ENCODE results near the gene CABYR.
"Not testable (repeated sequence)": the region's sequence is repeated elsewhere in the genome, so short reads cannot be mapped to it uniquely, and the experiment has no call there.

CABYR gene

DNA sequence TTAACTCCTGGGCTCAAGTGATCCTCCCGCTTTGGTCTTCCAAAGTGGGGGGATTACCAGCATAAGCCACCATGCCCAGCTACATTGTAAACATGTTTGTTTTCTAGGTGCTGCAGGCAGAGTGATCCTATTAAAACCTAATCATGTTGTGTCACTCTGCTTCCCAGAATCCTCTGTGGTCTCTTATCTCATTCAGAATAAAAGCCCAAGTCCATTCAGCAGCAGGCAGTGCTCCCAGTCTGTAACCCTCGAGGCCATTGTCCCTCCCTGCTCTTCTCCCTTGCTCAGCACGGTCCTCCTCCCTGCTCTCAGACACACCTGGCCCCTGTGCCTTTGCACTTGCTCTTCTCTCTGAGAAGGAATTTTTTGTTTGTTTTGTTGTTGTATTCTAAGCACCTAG, 11.1 kb upstream of the CABYR start:
- H3K27me3 ChIP-seq: no peaks in the 10 kb centered on the region
- peaks cover 94% of the 10 kb centered on the region for H3K36me3 ChIP-seq
- no peak overlapping the region for H3K9ac ChIP-seq
- TF ChIP-seq Cebpa-rat (IDR thresholded peaks at IDR 0.05): no peak
- no peaks in the 10 kb centered on the region; the same call in 1 of the 2 replicates for H4K20me1 ChIP-seq
- H3K27ac ChIP-seq: no peak overlapping the region
- H3K9me3 ChIP-seq: no peaks in the 10 kb centered on the region
- H3K4me3 ChIP-seq: no peak overlapping the region
- no peak overlapping the region for H3K4me2 ChIP-seq
- H3K4me1 ChIP-seq: no peaks in the 10 kb centered on the region

DNA sequence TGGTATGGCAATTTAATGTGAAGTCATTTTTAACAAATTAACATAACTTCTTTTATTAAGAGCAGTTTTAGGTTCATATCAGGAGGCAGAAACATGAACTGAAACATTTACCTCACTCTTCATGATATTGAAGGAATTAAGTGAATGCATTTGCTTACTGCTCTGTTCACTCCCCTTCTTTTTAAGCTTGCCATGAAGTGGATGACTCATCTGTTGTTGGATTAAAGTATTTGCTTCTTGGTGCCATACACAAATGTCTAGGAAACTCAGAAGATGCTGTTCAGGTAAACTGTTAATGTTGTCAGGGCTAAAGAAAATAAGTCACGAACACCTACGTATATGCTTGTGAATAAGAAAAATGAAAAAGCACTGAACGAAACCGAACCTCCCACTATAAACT, 10.2 kb upstream of the CABYR start:
- Histone ChIP-seq H3K9ac (no peak overlapping the region), H3K4me1 (no peaks in the 10 kb centered on the region), H4K20me1 (no peaks in the 10 kb centered on the region; the same call in 1 of the 2 replicates), H3K4me3 (no peak overlapping the region), H3K27me3 (no peaks in the 10 kb centered on the region), H3K9me3 (no peaks in the 10 kb centered on the region), H3K4me2 (no peak overlapping the region), H3K27ac (no peak overlapping the region), H3K36me3 (peaks cover 92% of the 10 kb centered on the region)
- TF ChIP-seq Cebpa-rat (IDR thresholded peaks at IDR 0.05): no peak

DNA sequence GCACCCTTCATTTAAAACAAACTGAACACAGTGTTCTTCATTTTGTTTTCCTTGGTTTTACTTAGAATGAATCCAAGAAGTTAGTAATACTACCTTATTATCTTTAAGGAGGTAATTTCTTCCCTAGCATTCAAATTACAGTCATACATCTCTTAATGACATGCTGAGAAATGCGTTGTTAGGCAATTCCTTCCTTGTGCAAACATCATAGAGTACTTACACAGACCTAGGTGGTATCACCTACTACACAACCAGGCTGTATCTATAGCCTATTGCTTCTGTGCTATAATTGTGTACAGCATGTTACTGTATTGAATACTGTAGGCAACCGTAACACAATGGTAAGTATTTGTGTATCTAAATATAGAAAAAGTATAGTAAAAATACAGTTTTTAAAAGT, 8.4 kb upstream of the CABYR start:
- Histone ChIP-seq H3K27me3 (no peaks in the 10 kb centered on the region), H3K9ac (no peak overlapping the region), H3K36me3 (peaks cover 88% of the 10 kb centered on the region), H3K27ac (no peak overlapping the region), H4K20me1 (no peaks in the 10 kb centered on the region; the same call in 1 of the 2 replicates), H3K4me1 (no peaks in the 10 kb centered on the region), H3K4me3 (no peak overlapping the region), H3K4me2 (no peak overlapping the region), H3K9me3 (no peaks in the 10 kb centered on the region)
- TF ChIP-seq Cebpa-rat (IDR thresholded peaks at IDR 0.05): no peak

DNA sequence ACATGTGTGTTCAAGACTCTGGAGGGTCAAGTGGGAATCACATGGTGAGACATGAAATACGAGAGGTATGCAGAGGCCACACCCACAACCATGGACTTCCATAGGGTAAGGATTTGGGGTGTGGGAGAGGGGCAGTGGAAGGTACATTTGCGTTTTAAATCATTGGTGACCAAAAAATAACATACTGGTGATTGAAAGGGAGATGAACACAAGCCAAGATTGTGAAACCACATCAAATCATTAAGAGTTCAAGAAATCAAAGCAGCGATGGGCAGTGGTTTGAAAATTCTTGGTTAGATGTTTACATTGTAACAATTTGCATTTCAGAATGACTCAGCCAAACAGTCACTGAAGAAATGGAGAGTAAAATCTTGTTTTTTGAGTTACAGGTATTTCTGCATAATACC, 1.9 kb upstream of the CABYR start:
- Histone ChIP-seq H3K9ac (no peak overlapping the region), H3K36me3 (peaks cover 40% of the 10 kb centered on the region), H3K27ac (no peak overlapping the region), H3K27me3 (no peaks in the 10 kb centered on the region), H4K20me1 (no peaks in the 10 kb centered on the region), H3K4me2 (no peak overlapping the region), H3K4me3 (no peak overlapping the region), H3K4me1 (no peaks in the 10 kb centered on the region), H3K9me3 (peaks cover 11% of the 10 kb centered on the region)
- no peak for TF ChIP-seq Cebpa-rat (IDR thresholded peaks at IDR 0.05)

DNA sequence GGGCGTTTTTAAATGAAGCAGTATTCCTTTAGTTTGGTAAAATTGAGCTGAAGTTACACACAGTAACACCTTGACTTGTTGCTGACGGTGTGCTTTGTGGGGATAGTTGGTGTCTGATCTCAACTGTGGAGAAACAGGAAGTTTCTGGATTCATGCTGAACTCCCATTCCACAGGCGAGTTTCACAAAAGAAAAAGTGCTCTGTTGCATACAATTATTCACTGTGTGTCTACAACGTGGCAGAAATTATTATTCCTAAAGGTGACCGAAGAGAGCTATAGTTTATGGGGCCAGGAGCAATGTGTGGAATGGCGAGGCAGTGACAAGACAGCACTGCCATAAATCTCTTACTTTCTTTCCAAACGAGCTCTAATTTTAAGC, 463 bp upstream of the CABYR start:
- no peak overlapping the region for H3K4me3 ChIP-seq
- H3K4me2 ChIP-seq: no peak overlapping the region
- no peak for TF ChIP-seq Cebpa-rat (IDR thresholded peaks at IDR 0.05)
- H3K27ac ChIP-seq: no peak overlapping the region
- peaks cover 11% of the 10 kb centered on the region for H3K9me3 ChIP-seq
- H4K20me1 ChIP-seq: no peaks in the 10 kb centered on the region
- H3K36me3 ChIP-seq: peaks cover 26% of the 10 kb centered on the region
- H3K4me1 ChIP-seq: no peaks in the 10 kb centered on the region
- no peaks in the 10 kb centered on the region for H3K27me3 ChIP-seq
- no peak overlapping the region for H3K9ac ChIP-seq

DNA sequence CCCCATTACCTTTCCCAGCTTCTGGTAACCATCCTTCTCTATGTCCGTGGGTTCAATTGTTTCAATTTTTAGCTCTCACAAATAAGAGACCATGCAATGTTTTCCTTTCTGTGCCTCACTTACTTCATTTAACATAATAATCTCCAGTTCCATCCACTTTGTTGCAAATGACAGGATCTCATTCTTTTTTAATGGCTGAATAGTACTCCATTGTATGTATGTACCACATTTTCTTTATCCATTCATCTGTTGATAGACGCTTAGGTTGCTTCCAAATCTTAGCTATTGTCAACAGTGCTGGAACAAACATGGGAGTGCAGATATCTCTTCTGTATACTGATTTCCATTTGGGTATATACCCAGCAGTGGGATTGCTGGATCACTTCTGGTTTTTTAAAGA, 1.8 kb downstream of the CABYR start:
- no peak for TF ChIP-seq Cebpa-rat (IDR thresholded peaks at IDR 0.05)

DNA sequence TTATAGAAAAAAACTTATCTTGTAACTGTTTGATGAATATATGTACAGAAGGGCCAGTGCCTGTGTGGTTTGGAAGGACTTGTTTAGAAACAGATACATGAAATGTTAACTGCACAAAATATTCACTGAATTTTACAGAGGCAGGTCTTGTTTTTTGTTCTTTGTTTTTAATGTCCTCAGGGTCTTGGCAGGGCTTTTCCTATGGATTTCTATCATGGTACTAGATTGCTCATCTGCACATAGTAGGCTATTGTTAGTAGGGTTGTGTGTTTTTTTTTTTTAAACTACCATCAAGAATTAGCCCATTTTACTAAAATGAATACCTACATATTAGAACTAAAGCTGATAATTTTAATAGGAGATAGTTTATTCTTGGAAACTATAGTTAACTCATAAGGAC, 3.5 kb downstream of the CABYR start:
- Histone ChIP-seq H3K4me2 (no peak overlapping the region), H3K4me3 (no peak overlapping the region), H3K4me1 (no peaks in the 10 kb centered on the region), H3K27ac (no peak overlapping the region), H3K27me3 (no peaks in the 10 kb centered on the region), H3K36me3 (no peaks in the 10 kb centered on the region), H4K20me1 (no peaks in the 10 kb centered on the region), H3K9me3 (peaks cover 11% of the 10 kb centered on the region), H3K9ac (no peak overlapping the region)
- TF ChIP-seq Cebpa-rat (IDR thresholded peaks at IDR 0.05): no peak

More for the DNA sequence above, 1.8 kb downstream of the CABYR start:
- no peaks in the 10 kb centered on the region for H3K4me1 ChIP-seq
- no peaks in the 10 kb centered on the region for H4K20me1 ChIP-seq
- H3K27me3 ChIP-seq: no peaks in the 10 kb centered on the region
- H3K4me2 ChIP-seq: no peak overlapping the region
- H3K9me3 ChIP-seq: peaks cover 11% of the 10 kb centered on the region
- no peak overlapping the region for H3K9ac ChIP-seq
- H3K27ac ChIP-seq: no peak overlapping the region
- no peak overlapping the region for H3K4me3 ChIP-seq
- peaks cover 11% of the 10 kb centered on the region; the same call in 1 of the 2 replicates for H3K36me3 ChIP-seq

DNA sequence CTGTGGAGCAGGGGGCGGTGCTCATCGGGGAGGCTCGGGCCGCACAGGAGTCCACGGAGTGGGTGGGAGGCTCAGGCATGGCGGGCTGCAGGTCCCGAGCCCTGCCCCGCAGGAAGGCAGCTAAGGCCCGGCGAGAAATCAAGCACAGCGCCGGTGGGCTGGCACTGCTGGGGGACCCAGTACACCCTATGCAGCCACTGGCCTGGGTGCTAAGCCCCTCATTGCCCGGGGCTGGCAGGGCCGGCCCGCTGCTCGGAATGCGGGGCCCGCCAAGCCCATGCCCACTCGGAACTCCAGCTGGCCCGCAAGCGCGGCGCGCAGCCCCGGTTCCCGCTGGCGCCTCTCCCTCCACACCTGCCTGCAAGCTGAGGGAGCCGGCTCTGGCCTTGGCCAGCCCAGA, 10.7 kb downstream of the CABYR start:
- H3K4me2 ChIP-seq, H3K9ac ChIP-seq, H3K9me3 ChIP-seq, H3K27me3 ChIP-seq, H3K27ac ChIP-seq, H3K36me3 ChIP-seq, H4K20me1 ChIP-seq, H3K4me1 ChIP-seq, H3K4me3 ChIP-seq: not testable (repeated sequence)

DNA sequence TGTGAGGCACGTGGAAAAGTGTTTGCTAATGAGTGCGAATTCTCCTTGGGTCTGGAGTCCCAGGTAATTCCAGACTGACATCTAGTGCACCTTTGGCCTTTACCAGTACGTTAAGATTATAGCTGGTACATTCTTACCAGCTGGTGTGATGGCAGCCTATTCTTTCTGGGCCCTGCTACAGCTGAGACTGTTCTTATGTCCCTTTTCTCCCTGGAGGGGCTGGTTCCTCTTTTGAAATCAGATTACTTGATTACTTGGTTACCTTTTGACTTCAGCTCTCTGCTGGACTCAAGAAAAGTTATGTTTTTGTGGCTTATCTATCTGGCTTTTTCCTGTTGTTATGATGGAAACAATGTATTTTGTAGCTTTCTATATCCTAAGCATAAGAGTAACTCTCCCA, 14.5 kb downstream of the CABYR start:
- Histone ChIP-seq H3K4me1 (no peaks in the 10 kb centered on the region), H3K9ac (no peak overlapping the region), H3K4me3 (no peak overlapping the region), H3K36me3 (peaks cover 16% of the 10 kb centered on the region), H3K27me3 (no peaks in the 10 kb centered on the region), H3K9me3 (no peaks in the 10 kb centered on the region), H3K4me2 (no peak overlapping the region), H3K27ac (no peak overlapping the region), H4K20me1 (no peaks in the 10 kb centered on the region)
- no peak for TF ChIP-seq Cebpa-rat (IDR thresholded peaks at IDR 0.05)

DNA sequence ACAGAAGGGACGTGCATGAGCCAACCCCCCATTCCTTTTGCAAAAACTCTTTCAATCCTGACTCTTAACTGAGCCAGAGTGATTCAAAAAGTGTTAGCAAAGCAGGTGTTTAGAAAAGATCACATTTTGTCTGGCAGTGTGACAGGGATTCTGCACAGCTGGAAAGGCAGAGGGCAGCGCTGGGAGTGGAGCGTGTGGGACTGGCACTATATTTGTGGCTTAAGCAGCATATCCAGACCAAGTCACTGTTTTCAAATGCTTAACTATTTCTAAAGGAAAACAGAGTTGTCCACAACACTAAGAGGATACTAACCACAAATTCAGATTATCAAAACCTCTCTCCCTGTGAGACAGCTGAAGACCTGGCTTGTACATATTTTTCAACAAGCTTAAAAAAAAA, 19.0 kb downstream of the CABYR start:
- no peak overlapping the region for H3K4me2 ChIP-seq
- H3K27ac ChIP-seq: no peak overlapping the region
- H3K9ac ChIP-seq: no peak overlapping the region
- H3K36me3 ChIP-seq: peaks cover 38% of the 10 kb centered on the region
- no peak for TF ChIP-seq Cebpa-rat (IDR thresholded peaks at IDR 0.05)
- H3K4me3 ChIP-seq: no peak overlapping the region
- H3K4me1 ChIP-seq: no peaks in the 10 kb centered on the region
- H3K27me3 ChIP-seq: no peaks in the 10 kb centered on the region
- no peaks in the 10 kb centered on the region for H3K9me3 ChIP-seq
- H4K20me1 ChIP-seq: no peaks in the 10 kb centered on the region

DNA sequence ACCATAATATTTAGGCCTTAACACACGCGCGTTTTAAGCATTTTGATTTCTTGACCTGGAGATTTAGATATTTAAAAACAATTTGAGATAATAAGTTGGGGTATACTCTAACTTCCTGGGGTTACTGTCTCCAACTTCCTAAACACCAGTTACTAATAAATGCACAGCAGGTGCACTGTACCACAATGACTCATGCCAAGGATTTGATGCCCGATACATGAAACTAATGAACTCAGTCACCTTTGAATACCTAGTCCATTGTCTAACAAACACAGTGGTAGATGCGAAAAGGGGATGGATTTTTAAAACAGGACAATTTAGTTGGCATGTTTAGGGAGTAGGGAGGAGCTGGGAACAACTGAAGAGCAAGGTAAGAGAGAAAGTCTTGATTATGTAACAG, 21.2 kb downstream of the CABYR start:
- peaks cover 52% of the 10 kb centered on the region for H3K36me3 ChIP-seq
- TF ChIP-seq Cebpa-rat (IDR thresholded peaks at IDR 0.05): no peak

More for the DNA sequence above, 21.2 kb downstream of the CABYR start:
- H3K4me2 ChIP-seq: no peak overlapping the region
- H3K9ac ChIP-seq: no peak overlapping the region
- H4K20me1 ChIP-seq: no peaks in the 10 kb centered on the region
- H3K27me3 ChIP-seq: no peaks in the 10 kb centered on the region
- H3K4me1 ChIP-seq: no peaks in the 10 kb centered on the region
- H3K9me3 ChIP-seq: no peaks in the 10 kb centered on the region
- no peak overlapping the region for H3K27ac ChIP-seq
- no peak overlapping the region for H3K4me3 ChIP-seq
